ENCODE results near the gene LAMC1.

LAMC1 gene

DNA sequence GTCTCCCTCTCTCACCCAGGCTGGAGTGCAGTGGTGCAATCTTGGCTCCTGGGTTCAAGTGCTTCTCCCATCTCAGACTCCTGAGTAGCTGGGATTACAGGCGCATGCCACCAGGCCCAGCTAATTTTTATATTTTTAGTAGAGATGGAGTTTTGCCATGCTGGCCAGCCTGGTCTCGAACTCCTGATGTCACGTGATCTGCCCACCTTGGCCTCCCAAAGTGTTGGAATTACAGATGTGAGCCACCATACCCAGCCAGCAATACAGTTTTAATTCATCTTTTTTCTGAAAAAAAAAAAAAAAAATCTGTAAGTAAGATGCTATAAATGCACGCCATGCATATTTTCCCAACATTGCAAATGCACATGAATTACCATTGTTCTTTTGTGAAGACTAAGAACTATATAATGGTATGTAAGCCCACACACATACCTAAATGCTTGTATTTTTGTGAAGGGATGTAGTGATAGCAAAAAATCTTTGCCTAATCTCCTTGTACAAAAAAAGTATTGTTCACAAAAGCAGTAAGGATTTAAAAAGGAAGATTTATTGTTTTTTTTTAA lies 170.8 kb downstream of the LAMC1 start:
- DNase-seq (ENCODE audit: low spot score): no peak

DNA sequence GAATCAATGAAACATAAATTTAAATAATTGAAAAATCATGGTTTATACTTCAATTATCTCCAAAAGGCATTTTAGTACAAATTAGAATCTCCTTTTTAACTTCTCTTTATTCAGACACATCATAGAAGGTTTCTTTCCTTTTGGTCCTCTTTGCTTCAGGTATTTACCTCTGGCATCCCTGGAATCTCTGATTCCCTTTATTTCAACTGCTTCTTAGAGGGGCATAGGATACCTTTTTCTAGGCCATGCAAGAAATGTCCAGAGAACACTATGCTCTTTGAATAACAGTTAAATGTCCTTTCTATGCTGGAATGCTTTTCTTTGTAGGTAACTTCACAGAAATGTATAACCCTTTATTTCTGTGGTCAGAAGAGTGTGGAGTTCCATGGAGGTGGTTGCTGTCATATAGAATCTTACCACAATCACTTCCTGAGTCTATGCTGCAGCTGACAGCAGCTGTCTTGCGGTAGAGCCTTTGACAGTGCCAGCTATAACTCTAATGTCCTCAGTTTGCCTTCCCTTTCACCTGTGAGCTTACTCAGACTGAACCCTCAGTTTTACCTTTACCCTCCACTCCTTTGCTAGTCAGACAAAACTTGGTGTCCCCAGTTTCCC lies 171.4 kb downstream of the LAMC1 start:
- no peak for DNase-seq (ENCODE audit: low spot score)

DNA sequence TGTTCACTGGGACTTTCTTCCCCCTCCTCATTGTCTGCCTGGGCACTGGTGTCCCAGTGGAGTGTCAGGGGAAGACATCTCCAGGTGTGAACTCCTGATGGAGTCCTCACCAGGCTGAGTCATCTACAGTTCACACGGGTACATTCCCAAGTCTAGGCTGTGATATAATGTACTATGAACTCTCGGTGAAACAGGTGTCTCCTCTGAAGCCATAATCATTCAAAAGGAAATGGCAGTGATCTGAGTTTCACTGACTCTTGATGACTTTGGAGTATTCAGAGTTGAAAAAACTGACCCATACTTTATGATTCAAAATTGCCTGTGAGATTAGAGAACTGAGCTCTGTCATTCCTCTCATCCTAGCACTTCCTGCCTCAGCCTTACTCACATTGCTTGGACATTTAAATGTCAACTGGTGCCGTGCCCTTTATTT lies 171.9 kb downstream of the LAMC1 start:
- no peak for DNase-seq (ENCODE audit: low spot score)

All from hepatic stellate cell (primary cell).